ENCODE measurements around the gene SNAP29.
A peak's percentile ranks its signal among the peaks of the same experiment; 100 is the strongest.

The SNAP29 gene

DNA sequence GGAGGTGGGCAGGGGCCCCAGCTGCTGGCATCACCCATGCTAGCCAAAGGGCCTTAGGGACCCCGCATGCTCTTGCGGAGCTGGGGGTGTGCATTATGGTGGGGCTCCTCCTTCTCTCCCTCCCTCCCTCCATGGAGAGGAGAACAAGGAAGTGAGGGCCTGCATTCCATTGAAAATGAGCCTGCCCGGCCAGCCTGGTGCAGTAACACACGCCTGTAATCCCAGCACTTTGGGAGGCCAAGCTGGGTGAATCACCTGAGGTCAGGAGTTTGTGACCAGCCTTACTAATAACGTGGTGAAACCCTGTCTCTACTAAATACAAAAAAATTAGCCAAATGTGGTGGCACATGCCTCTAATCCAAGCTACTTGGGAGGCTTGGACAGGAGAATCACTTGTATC, 22.4 kb downstream of the SNAP29 start:
- H3K4me3 ChIP-seq (ENCODE audit: low read length): no peak overlapping the region
- DNase-seq (ENCODE audit: low read depth): no peak
- TF ChIP-seq, protein P1, sequence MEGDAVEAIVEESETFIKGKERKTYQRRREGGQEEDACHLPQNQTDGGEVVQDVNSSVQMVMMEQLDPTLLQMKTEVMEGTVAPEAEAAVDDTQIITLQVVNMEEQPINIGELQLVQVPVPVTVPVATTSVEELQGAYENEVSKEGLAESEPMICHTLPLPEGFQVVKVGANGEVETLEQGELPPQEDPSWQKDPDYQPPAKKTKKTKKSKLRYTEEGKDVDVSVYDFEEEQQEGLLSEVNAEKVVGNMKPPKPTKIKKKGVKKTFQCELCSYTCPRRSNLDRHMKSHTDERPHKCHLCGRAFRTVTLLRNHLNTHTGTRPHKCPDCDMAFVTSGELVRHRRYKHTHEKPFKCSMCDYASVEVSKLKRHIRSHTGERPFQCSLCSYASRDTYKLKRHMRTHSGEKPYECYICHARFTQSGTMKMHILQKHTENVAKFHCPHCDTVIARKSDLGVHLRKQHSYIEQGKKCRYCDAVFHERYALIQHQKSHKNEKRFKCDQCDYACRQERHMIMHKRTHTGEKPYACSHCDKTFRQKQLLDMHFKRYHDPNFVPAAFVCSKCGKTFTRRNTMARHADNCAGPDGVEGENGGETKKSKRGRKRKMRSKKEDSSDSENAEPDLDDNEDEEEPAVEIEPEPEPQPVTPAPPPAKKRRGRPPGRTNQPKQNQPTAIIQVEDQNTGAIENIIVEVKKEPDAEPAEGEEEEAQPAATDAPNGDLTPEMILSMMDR (conservative IDR thresholded peaks at IDR 0.05; ENCODE audit: low read depth, low read length): no peak

DNA sequence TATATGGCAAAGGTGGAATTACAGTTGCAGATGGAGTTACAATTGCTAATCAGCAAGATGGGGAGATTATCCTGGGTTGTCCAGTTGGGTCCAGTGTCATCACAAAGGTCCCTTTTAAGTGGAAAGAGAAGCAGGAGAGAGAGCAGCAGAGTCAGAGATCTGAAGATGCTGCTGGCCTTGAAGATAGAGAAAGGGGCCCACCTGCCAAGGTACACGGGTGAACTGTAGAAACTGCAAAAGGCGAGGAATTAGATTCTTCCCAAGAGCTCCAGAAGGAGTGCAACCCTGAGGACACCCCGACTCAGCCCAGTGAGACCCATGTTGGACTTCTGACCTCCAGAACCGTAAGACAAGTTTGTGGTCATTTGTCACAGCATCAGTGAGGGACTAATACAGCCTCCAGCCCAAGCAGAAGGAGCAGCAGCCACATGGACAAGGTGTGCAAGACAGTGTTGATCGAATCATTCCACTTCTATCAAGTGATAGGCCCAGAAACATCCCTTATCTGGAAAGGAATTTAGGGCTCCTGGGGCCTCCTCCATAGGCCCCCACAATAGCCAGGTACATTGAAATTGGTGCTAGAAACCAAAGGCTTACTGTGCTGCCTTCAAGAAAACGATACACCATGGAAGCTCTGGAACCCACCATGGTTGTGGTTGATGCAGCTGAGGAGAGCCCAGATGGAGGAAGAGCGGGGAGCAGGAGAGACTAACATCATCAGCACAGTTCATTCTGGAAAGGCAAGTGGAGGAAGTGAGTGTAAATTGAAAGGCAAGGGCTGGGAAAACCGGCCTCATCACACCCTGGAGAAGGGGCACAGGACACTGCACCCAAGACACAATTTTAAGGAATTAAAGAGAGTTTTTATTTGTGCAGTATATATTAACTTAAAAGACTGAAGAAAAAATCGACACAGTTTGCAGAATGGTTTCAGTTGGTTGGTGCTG, 23.3 kb downstream of the SNAP29 start:
- TF ChIP-seq, protein P1 (conservative IDR thresholded peaks at IDR 0.05; ENCODE audit: low read depth, low read length): no peak
- no peak for DNase-seq (ENCODE audit: low read depth)
- H3K4me3 ChIP-seq (ENCODE audit: low read length): no peak overlapping the region

DNA sequence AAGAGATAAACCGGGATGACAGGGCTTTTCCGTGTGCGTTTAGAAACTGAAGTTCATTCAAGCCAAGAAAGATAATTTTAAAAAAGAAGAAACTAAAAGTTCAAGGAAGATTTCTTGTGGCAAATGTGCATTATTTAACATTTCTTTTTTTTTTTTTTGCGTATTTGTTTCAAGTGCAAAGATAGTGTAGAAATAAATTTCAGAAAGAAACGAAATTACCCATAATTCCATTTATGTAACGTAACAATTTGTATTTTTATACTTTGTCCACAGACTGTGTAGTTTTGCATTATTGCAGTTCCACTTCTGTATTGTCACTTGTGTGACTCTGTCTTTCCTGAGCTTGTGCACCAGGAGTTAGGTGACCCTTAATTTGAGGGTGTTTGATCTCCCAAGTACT, 24.0 kb downstream of the SNAP29 start:
- no peak overlapping the region for H3K4me3 ChIP-seq (ENCODE audit: low read length)
- no peak for DNase-seq (ENCODE audit: low read depth)
- TF ChIP-seq, protein P1 (conservative IDR thresholded peaks at IDR 0.05; ENCODE audit: low read depth, low read length): no peak

DNA sequence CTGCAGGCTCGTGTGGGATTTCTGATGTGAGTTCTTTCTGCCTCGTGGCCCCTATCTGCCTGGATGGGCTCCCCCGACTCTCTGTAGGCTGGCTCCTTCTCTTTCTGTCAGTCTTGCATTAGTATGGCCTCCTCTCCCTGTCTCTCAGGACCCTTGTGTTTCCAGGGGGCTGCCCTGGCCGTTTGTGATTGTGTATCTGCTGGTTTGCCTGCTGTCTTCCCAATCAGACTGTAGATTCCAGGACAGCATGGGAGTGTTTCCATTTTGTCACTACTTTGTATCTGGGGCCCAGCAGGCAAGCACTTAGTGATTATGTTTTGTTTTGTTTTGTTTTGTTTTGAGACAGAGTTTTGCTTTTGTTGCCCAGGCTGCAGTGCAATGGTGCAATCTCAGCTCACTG, 25.6 kb downstream of the SNAP29 start:
- DNase-seq (ENCODE audit: low read depth): no peak
- TF ChIP-seq, protein P1 (conservative IDR thresholded peaks at IDR 0.05; ENCODE audit: low read depth, low read length): no peak
- no peak overlapping the region for H3K4me3 ChIP-seq (ENCODE audit: low read length)

DNA sequence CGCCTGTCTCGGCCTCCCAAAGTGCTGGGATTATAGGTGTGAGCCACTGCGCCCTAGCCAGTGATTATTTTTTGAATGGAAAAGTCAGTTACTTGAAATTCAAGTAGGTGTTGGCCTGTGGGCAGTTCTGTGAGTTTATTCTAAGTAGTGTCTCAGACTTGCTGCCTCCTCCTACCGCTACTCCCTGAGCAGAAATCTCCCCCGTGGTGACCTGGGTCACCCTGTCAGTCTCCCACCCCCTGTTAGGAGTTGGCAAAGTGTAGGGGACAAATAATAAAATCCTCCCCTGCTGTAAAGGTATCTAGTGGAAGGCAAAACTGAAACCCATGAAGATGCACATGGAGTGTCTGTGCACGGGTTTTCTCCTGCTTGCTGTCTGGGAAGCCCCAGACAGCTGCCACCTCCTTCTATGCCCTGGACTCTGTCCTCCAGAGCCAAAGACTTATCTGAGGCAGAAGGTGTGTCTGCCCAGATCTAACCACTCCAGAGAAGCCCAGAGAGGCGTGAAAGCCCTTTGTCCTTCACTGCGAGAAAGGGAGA, 26.3 kb downstream of the SNAP29 start:
- H3K4me3 ChIP-seq (ENCODE audit: low read length): no peak overlapping the region
- TF ChIP-seq, protein P1 (conservative IDR thresholded peaks at IDR 0.05; ENCODE audit: low read depth, low read length): no peak
- DNase-seq (ENCODE audit: low read depth): no peak

DNA sequence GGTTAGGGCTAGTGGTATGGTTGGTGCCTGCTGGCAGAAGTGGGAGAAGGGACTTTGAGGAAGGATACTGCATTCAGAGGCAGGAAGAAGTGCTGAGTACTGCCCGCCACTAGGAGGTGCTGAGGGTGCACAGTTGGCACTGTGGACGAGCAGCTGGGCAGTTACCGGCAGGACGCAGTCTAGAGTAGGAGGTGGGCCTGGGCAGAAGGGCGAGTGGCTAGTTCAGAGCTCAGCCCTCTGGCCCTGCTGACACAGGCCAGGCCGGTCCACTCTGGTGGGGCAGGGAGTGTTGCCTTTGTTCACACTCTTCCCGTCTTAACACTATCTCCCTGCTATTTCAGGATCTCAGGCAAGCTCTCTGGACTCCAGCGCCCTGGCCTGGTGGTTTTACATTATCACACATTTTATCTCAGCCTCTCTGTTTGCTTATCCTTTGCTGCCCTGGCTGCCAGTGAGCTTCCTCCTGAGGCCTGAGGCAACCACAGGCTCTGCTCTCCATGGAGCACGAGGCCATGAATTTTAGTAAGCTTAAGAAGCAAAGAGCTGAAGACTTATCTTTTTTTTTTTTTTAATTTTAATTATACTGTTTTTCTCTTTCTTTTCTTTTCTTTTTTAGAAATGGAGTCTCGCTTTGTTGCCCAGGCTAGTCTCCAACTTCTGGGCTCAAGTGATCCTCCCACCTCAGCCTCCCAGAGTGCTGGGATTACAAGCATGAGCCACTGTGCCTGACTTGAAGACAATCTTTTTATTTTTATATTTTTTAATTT, 26.9 kb downstream of the SNAP29 start:
- no peak overlapping the region for H3K4me3 ChIP-seq (ENCODE audit: low read length)
- TF ChIP-seq, protein P1 (conservative IDR thresholded peaks at IDR 0.05; ENCODE audit: low read depth, low read length): peak; percentile 99
- DNase-seq (ENCODE audit: low read depth): peak; percentile 38

Measured in retinal pigment epithelial cell (primary cell).